Measurements from ENCODE around the gene OR51G2. TPM values are rescaled to one million over a fixed set of nuclear protein-coding genes. Genes with fewer than 3 reads are reported as not detected.
"Not testable (repeated sequence)": the region's sequence is repeated elsewhere in the genome, so short reads cannot be mapped to it uniquely, and the experiment has no call there.

Gene OR51G2, protein sequence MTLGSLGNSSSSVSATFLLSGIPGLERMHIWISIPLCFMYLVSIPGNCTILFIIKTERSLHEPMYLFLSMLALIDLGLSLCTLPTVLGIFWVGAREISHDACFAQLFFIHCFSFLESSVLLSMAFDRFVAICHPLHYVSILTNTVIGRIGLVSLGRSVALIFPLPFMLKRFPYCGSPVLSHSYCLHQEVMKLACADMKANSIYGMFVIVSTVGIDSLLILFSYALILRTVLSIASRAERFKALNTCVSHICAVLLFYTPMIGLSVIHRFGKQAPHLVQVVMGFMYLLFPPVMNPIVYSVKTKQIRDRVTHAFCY
- not detected for total RNA-seq

- Histone ChIP-seq H3K4me3 (no peak within 1 kb of the TSS), H3K9me3 (no peaks in the 10 kb centered on the region), H3K27ac (no peak within 1 kb of the TSS), H3K4me1 (no peaks in the 10 kb centered on the region), H3K36me3 (no peaks in the 10 kb centered on the region), H3K27me3 (no peaks in the 10 kb centered on the region)
- no peak for DNase-seq (ENCODE audit: low spot score)
- TF ChIP-seq, protein P1, sequence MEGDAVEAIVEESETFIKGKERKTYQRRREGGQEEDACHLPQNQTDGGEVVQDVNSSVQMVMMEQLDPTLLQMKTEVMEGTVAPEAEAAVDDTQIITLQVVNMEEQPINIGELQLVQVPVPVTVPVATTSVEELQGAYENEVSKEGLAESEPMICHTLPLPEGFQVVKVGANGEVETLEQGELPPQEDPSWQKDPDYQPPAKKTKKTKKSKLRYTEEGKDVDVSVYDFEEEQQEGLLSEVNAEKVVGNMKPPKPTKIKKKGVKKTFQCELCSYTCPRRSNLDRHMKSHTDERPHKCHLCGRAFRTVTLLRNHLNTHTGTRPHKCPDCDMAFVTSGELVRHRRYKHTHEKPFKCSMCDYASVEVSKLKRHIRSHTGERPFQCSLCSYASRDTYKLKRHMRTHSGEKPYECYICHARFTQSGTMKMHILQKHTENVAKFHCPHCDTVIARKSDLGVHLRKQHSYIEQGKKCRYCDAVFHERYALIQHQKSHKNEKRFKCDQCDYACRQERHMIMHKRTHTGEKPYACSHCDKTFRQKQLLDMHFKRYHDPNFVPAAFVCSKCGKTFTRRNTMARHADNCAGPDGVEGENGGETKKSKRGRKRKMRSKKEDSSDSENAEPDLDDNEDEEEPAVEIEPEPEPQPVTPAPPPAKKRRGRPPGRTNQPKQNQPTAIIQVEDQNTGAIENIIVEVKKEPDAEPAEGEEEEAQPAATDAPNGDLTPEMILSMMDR (IDR thresholded peaks at IDR 0.05) = no peak
Observed at GRCh38 chr11:4919250-4919649, at the start of gene OR51G2. TSS of gene OR51G2 (minus strand) at chr11:4919350. CDS start at chr11:4915663, 3,687 bp downstream.

- no peak overlapping the region for H3K27ac ChIP-seq
- no peak for DNase-seq (ENCODE audit: low spot score)
- no peaks in the 10 kb centered on the region for H3K4me1 ChIP-seq
- no peaks in the 10 kb centered on the region for H3K36me3 ChIP-seq
- TF ChIP-seq, protein P1 (IDR thresholded peaks at IDR 0.05) = no peak
- no peaks in the 10 kb centered on the region for H3K27me3 ChIP-seq
- H3K9me3 ChIP-seq = peaks cover 0 to 6% of the 10 kb centered on the region in 2 donors
- H3K4me3 ChIP-seq = no peak overlapping the region
Observed at GRCh38 chr11:4962816-4963215, 43.7 kb upstream of the OR51G2 start.

GRCh38 chr11:4960877-4961276 is 41.7 kb upstream of the OR51G2 start:
- no peaks in the 10 kb centered on the region for H3K27me3 ChIP-seq
- DNase-seq (ENCODE audit: low spot score) = no peak
- TF ChIP-seq, protein P1 (IDR thresholded peaks at IDR 0.05) = no peak
- no peaks in the 10 kb centered on the region for H3K4me1 ChIP-seq
- H3K36me3 ChIP-seq = no peaks in the 10 kb centered on the region
- H3K9me3 ChIP-seq = peaks cover 0 to 6% of the 10 kb centered on the region in 2 donors
- H3K4me3 ChIP-seq = no peak overlapping the region
- H3K27ac ChIP-seq = no peak overlapping the region

DNA sequence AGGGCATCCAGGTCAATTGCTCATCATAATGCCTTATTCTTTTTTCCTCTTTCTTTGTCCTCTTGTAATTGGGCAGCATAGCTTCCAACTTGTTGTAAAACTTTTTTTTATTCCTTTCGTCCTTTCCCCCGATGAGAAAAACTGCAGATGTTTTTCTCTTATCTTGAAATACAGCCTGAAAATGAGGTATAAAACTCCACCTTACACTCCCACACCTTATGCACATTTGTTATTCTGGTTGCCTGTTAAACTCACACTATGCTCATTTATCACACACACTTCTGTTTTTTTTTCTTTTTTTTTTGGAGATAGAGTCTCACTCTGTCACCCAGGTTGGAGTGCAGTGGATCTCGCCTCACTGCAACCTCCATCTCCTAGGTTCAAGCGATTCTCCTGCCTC is 38.2 kb upstream of the OR51G2 start:
- Histone ChIP-seq H3K36me3 (no peaks in the 10 kb centered on the region), H3K27me3 (no peaks in the 10 kb centered on the region), H3K9me3 (no peaks in the 10 kb centered on the region), H3K4me3 (no peak overlapping the region), H3K27ac (no peak overlapping the region), H3K4me1 (no peaks in the 10 kb centered on the region)
- TF ChIP-seq, protein P1 (IDR thresholded peaks at IDR 0.05) = no peak
- no peak for DNase-seq (ENCODE audit: low spot score)

DNA sequence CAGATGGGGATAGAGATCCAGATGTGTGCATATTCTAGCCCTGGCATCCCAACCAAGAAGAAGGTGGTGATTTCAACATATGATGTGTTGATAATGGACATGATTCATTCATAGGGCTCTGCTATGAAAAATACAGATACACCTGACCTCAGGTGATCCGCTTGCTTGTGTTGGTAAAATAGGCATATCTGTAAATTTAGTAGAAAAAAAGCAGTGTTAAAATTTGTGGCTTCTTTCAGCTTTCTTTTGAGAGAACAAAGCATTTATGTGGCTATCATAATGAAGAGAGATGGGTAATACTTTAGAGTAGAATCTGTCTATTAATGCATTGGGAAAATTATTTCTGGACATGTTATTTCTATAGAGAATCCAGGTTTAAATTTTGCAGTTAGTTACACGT is 36.5 kb upstream of the OR51G2 start, which contains the start of gene OR51A2:
OR51A2 (minus strand) TSS at position 101 of the 400 bp plus-strand sequence; CDS start at position 101, 0 bp downstream.
- not testable (repeated sequence) for H3K4me3 ChIP-seq; DNase-seq (ENCODE audit: low spot score); H3K27me3 ChIP-seq

DNA sequence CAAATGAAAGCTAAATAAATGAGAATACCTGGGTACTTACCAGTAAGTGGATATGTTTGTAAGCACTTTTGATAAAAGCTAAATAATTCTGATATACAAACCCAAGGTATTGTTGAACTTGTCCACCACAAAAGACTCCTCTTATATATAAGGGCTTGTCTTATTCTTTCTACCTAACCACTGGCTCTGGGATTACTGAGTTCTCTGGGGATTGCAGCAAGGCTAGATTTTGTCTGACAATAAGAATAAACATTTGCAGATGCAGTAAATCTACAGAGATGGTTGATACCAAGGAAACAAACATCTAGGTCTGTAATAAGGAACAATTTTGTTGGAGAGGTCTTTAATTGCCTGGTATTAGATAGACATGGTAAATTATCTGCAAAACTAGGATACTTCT is 28.4 kb upstream of the OR51G2 start, which contains the start of gene OR51A4:
OR51A4 (minus strand) TSS at position 101 of the 400 bp plus-strand sequence. CDS start 505 bp downstream, outside the sequence.
- Histone ChIP-seq H3K27me3 (no peaks in the 10 kb centered on the region), H3K27ac (no peak within 1 kb of the TSS), H3K4me3 (no peak within 1 kb of the TSS), H3K9me3 (no peaks in the 10 kb centered on the region), H3K36me3 (no peaks in the 10 kb centered on the region), H3K4me1 (no peaks in the 10 kb centered on the region)
- no peak for DNase-seq (ENCODE audit: low spot score)
- TF ChIP-seq, protein P1 (IDR thresholded peaks at IDR 0.05) = no peak

More for the DNA sequence above, 36.5 kb upstream of the OR51G2 start, which contains the start of gene OR51A2:
- not testable (repeated sequence) for H3K4me1 ChIP-seq, H3K27ac ChIP-seq, H3K9me3 ChIP-seq, H3K36me3 ChIP-seq

Data from right atrium auricular region (tissue), 2 donors.